Lower leg skin (tissue), 4 donors: Measurements from ENCODE around the gene MMADHC. TPM values are rescaled to one million over a fixed set of nuclear protein-coding genes. Genes with fewer than 3 reads are reported as not detected.

Source experiments
- DNase-seq, 2 donors: peaks; one replicate each; pipeline ENCODE4 v3.0.0-alpha.2; 2019; ENCODE audit warnings: low spot score in 2 of 2
- H3K4me3 ChIP-seq: fragments of 200-600 bp; sonication (generic); 2 replicates; pipeline ENCODE4 v1.5.1; 2017; ENCODE audit warnings: mild to moderate bottlenecking, low read depth; ENCODE audit not compliant: poor library complexity, severe bottlenecking
- POLR2A ChIP-seq, 2 donors: fragments of 450-650 bp; IDR thresholded peaks; one replicate each; pipeline ENCODE4 v1.6.1; 2016 to 2017; ENCODE audit warnings: antibody characterized with exemption in 2 of 2, mild to moderate bottlenecking in 1 of 2, moderate library complexity in 1 of 2
- whole genome bisulfite sequencing, 2 donors: methylation state at CpG; one replicate each; pipeline ENCODE4 v1.1.5; 2018; 5-methylcytosine and 5-hydroxymethylcytosine counted together
- intact Hi-C: fragments of 100-400 bp; cut with DNase I; formaldehyde crosslinking; loops from one replicate; pipeline ENCODE4 v1.15.0; 2023; ENCODE audit warnings: low total_unique reads
- total RNA-seq, 4 donors: library from RNA; depleted of rRNA; stranded (reverse); fragments of >200 nt; gene quantifications; one replicate each; pipeline ENCODE4 v1.1.0, GENCODE V29; 2016
- TF ChIP-seq, protein P1 (sequence below), 3 donors: fragments of 450-650 bp; IDR thresholded peaks; one replicate each; pipeline ENCODE4 v1.5.1; 2016; ENCODE audit warnings: antibody characterized with exemption in 3 of 3, mild to moderate bottlenecking in 3 of 3, moderate library complexity in 2 of 3

The MMADHC gene
- total RNA-seq, 4 donors from 2014 or later, result 66.3 to 118 (median 95.4) TPM

DNA sequence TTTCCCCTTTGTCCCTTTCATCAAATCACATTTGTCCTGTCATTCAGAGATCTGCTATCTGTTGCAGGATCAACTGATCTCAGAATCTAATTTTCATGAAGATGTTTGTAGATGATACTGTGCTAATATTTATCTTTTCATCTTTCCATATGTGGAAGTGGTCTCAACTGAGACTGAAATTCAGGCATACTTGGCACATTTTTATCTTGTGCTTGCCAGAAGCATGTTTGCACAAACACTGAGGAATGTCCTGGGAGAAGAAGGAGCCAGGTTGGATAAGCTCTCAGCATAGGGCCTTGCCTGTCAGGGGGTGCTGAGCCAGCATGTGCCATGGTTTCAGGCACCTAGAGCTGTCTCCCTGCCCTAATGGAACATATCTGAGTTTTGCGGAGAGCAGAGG lies 24.5 kb upstream of the MMADHC start:
- H3K4me3 ChIP-seq, result no peak overlapping the region
- WGBS, 2 donors, result 48 to 52% methylated on average over 1 of the region's 1 CpG
- no peak for DNase-seq
- intact Hi-C loops, result no loop called here
- TF ChIP-seq, protein P1, sequence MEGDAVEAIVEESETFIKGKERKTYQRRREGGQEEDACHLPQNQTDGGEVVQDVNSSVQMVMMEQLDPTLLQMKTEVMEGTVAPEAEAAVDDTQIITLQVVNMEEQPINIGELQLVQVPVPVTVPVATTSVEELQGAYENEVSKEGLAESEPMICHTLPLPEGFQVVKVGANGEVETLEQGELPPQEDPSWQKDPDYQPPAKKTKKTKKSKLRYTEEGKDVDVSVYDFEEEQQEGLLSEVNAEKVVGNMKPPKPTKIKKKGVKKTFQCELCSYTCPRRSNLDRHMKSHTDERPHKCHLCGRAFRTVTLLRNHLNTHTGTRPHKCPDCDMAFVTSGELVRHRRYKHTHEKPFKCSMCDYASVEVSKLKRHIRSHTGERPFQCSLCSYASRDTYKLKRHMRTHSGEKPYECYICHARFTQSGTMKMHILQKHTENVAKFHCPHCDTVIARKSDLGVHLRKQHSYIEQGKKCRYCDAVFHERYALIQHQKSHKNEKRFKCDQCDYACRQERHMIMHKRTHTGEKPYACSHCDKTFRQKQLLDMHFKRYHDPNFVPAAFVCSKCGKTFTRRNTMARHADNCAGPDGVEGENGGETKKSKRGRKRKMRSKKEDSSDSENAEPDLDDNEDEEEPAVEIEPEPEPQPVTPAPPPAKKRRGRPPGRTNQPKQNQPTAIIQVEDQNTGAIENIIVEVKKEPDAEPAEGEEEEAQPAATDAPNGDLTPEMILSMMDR (IDR thresholded peaks at IDR 0.05), result no peak
- TF ChIP-seq POLR2A (IDR thresholded peaks at IDR 0.05), result no peak

DNA sequence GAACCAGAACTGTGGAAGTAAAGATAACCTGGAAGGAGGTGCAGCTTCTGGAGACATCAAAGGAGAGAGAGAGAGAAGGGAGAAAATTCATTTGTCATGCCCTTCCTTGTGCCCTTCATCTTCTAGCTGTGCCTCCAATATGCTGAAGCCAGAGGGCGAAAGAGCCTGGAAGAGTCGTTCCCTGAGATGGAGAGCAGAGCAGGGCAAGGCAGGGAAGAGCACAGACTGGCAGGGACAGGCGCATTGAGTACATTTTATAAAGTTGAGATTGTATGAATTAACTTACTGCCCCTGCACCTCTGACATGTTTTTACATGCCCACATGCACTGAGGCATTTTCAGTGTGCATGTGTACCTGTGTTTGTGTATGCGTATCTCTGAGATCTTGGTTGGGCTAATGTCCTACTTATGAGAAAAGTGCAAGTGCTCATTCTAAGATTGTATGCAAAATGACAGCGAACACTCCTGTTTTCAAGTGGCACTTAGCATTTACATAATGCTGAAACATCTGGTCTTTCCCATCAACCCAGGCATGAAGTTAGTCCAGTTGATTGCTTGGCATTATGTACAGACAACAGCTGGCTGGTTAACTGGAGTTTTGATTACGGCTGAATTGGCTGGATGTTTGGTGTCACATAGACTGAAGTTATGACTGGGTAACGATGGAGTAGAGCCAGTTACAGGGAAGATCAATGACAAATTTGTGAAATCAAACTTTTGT lies 23.7 kb upstream of the MMADHC start:
- H3K4me3 ChIP-seq, result no peak overlapping the region
- no peak for DNase-seq
- TF ChIP-seq, protein P1 (IDR thresholded peaks at IDR 0.05), result no peak
- no peak for TF ChIP-seq POLR2A (IDR thresholded peaks at IDR 0.05)
- intact Hi-C loops, result no loop called here
- WGBS, 2 donors, result 52 to 56% methylated on average over 7 of the region's 7 CpGs

DNA sequence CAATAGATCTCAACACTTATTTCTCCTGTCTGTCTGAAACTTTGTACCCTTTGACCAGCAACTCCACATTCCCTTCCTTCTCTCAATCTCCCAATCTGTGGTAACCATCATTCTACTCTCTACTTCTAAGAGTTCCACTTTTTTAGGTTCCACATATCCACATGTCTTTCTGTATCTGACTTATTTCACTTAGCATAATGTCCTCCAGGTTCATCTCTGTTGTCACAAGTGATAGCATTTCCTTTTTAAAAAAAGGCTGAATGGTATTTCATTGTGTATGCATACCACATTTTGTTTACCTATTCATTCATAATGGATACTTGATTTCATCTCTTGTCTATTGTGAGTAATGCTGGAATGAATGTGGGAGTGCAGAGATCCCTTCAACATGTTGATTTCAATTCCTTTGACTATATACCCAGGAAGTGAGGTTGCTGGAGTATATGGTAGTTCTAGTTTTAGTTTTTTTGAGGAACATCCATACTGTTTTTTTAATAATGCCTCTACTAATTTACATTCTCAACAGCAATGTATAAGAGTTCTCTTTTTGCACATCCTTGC lies 18.8 kb upstream of the MMADHC start:
- H3K4me3 ChIP-seq, result no peak overlapping the region
- no peak for TF ChIP-seq POLR2A (IDR thresholded peaks at IDR 0.05)
- TF ChIP-seq, protein P1 (IDR thresholded peaks at IDR 0.05), result no peak
- intact Hi-C loops, result no loop called here
- DNase-seq, result no peak

DNA sequence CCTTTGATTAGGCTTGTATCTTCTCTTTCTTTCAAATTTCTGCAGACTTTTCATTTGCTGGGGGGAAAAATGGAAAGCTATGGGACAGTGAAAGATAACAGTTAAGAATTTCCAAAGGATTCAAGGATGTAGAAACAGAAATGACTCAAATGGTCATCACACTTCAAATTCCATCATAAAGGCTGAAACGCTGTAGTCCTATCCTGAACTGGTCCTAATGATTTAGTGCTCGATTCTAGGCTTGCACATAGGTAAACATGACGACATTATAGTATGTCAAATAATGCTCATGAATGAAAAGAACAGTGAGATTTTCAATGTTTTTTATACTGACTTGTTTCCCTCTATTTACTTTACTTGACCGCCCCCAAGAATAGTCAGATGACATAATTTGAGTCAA lies 15.7 kb upstream of the MMADHC start:
- WGBS, 2 donors, result 95% methylated on average over 4 of the region's 4 CpGs

DNA sequence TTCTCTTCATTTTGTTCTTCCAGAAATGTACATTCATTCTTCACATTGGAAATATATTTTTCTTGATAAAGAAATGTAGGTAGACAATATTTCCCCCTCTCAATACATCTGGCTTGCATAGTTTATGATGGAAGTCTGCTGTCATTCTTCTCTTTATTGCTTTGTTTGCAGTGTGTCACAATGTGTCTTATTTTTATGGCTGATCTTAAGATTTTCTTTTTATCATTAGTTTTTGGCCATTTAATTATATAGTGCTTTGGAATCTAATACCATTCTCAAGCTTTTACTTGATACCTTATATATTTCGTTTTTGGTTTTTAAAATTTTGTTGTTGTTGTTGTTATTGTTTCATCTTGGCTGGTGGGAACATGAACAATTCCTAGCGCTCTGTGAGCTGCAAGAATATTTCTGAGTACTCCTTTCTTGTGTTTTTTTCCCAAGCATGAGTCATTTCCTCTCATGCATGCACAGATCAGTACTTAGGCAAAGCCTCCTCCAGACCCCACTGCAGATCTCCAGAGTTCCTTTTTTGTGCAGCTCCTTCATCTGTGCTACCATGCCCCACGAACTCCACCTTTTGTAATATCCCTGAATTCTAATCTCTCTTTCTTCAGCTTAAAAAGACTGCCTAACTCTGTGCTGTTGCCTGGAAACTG lies 13.7 kb upstream of the MMADHC start:
- DNase-seq, result no peak
- no peak overlapping the region for H3K4me3 ChIP-seq
- WGBS, 2 donors, result 48 to 49% methylated on average over 3 of the region's 3 CpGs
- TF ChIP-seq POLR2A (IDR thresholded peaks at IDR 0.05), result no peak
- intact Hi-C loops, result no loop called here

More for the DNA sequence above, 15.7 kb upstream of the MMADHC start:
- H3K4me3 ChIP-seq, result no peak overlapping the region
- no peak for DNase-seq
- TF ChIP-seq POLR2A (IDR thresholded peaks at IDR 0.05), result no peak
- TF ChIP-seq, protein P1 (IDR thresholded peaks at IDR 0.05), result no peak
- intact Hi-C loops, result no loop called here

DNA sequence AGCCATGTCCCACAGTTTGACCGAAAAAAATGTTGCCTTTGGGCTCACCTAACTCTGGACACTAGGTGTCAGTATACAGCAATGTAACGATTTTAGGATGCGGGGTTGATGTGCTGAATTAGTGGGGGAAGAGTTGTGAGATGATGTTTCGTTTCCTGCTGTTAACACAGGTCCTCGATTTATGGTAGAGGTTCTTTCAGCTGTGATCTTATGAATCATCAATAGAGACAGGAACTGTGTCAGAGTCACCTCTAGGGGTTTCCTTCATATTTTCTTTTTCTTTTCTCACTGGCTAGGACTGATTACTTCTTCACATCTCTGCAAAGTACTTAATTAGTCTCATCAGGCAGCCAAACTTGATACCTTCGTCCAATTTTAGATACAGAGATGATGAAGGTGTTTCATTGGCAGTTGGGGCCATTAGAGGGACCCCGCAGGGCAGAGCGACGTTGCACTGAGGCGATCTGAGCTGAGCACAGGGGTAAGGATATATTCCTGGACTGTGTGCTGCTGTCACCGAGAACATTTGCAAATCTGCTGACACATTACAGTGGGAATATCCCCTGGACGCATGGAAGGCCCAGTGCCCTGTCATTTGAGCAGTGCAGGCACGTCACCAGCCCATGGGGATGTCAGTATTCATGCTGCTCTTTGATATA lies 10.2 kb upstream of the MMADHC start:
- no peak overlapping the region for H3K4me3 ChIP-seq
- WGBS, 2 donors, result 11 to 17% methylated on average over 13 of the region's 13 CpGs
- peak in 1 of 2 donors; percentile 58 for DNase-seq
- no peak for TF ChIP-seq POLR2A (IDR thresholded peaks at IDR 0.05)
- TF ChIP-seq, protein P1 (IDR thresholded peaks at IDR 0.05), result peak in 1 of 3 donors; percentile 52
- intact Hi-C loops, result loop anchor here (10.0 kb wide), 1 partner anchor 887 kb away; the partner anchor contains the start of gene RND3
